ENCODE measurements around the gene MAN1B1.

- no peak for TF ChIP-seq CTCF (conservative IDR thresholded peaks at IDR 0.05; ENCODE audit: low read depth, low read length)
- no peak for TF ChIP-seq RFX5 (IDR thresholded peaks at IDR 0.05; ENCODE audit: low read depth, low read length)
- no peak for TF ChIP-seq POLR2A (IDR thresholded peaks at IDR 0.05; ENCODE audit: low read depth, low read length)
- no peak for TF ChIP-seq MXI1 (IDR thresholded peaks at IDR 0.05; ENCODE audit: borderline replicate concordance, low read depth, low read length)
- no peak for TF ChIP-seq FOS (IDR thresholded peaks at IDR 0.05; ENCODE audit: low read depth, low read length)
- no peak for TF ChIP-seq BHLHE40 (IDR thresholded peaks at IDR 0.05; ENCODE audit: low read depth, low read length)
- no peak for TF ChIP-seq SMC3 (IDR thresholded peaks at IDR 0.05; ENCODE audit: low read depth, low read length)
- TF ChIP-seq CEBPB (IDR thresholded peaks at IDR 0.05; ENCODE audit: low read depth, low read length), result no peak
- TF ChIP-seq RAD21 (IDR thresholded peaks at IDR 0.05; ENCODE audit: low read length), result no peak
- no peak for TF ChIP-seq MAFK (IDR thresholded peaks at IDR 0.05; ENCODE audit: low read depth, low read length)
- no peak for TF ChIP-seq RCOR1 (IDR thresholded peaks at IDR 0.05; ENCODE audit: insufficient replicate concordance, low read length)
Observed at GRCh38 chr9:137117269-137117731, 30.5 kb downstream of the MAN1B1 start.
